NCI-H345 (cell line): Measurements from ENCODE around the gene OR10V1.
A peak's percentile ranks its signal among the peaks of the same experiment; 100 is the strongest.

Source experiments
- DNase-seq: peaks from one replicate; lab custom pipeline; 2025; lab: John Stamatoyannopoulos, UW

The OR10V1 gene

GRCh38 chr11:59668950-59669610, 44.6 kb downstream of the OR10V1 start, which contains the start of gene PATL1:
Gene PATL1, minus strand, starts transcription at chr11:59669037. Its CDS starts 142 bp downstream, at chr11:59668895.
- DNase-seq = peak; percentile 98

- DNase-seq = peak; percentile 46
Measured at GRCh38 chr11:59668188-59668949, 45.3 kb downstream of the OR10V1 start.

GRCh38 chr11:59667812-59668187, 45.8 kb downstream of the OR10V1 start:
- no peak for DNase-seq

GRCh38 chr11:59666969-59667368, 46.7 kb downstream of the OR10V1 start:
- no peak for DNase-seq
